Measurements from ENCODE around the gene CIBAR2.

Gene CIBAR2

DNA sequence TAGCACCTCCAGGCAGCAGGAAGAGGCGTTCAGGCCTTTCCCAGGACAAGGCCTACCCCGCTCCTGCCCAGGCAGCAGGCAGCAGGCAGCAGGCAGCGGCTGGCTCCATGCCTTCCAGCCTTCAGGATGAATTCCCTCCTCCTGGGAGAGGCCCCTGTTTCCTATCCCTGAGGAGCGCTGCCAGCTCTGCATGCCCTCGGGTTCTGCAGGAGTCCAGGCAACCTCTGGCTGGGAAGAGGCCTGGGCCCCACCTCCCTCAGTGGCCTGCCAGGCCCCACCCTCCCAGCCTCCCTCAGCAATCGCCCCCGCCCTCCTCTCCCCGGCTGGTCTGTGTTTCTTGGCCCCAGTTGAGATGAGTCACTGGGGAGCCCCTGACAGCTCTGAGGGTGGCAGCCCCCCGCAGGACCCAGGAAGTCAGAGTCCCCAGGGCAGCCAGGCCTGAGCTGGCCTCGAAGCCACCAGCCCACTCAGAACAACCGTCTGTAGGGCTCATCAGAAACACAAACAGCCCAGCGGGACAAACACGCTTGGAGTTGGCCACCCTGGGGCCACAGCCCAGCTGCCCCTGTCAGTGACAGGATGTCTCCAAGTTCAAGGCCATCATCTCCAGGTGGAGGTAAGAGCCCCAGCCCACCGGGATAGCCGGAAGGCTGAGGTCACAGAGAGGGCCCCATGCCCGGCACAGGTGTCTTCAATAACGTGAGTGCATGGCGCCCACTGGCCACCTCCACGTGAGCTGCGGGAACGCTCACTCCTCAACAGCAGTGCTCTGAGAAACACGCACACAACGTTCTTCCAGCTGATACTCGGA is 39.5 kb upstream of the CIBAR2 start:
- Histone ChIP-seq H3K27ac (ENCODE audit: low read depth, low read length) (no peak overlapping the region), H3K27me3 (ENCODE audit: insufficient read depth, low read length) (no peaks in the 10 kb centered on the region), H3K36me3 (ENCODE audit: insufficient read depth, low read length) (no peaks in the 10 kb centered on the region), H3K4me1 (ENCODE audit: insufficient read depth, low read length) (no peaks in the 10 kb centered on the region), H3K4me3 (ENCODE audit: low read length) (no peak overlapping the region), H3K9me3 (ENCODE audit: insufficient read depth, low read depth, low read length) (no peaks in the 10 kb centered on the region), H3K9ac (ENCODE audit: low read depth, low read length) (no peak overlapping the region)
- WGBS: 71% methylated on average over 24 of the region's 24 CpGs

- Histone ChIP-seq H3K9ac (ENCODE audit: low read depth, low read length) (no peak overlapping the region), H3K27ac (ENCODE audit: low read depth, low read length) (no peak overlapping the region), H3K4me1 (ENCODE audit: insufficient read depth, low read length) (no peaks in the 10 kb centered on the region), H3K36me3 (ENCODE audit: insufficient read depth, low read length) (no peaks in the 10 kb centered on the region), H3K9me3 (ENCODE audit: insufficient read depth, low read depth, low read length) (no peaks in the 10 kb centered on the region), H3K27me3 (ENCODE audit: insufficient read depth, low read length) (no peaks in the 10 kb centered on the region), H3K4me3 (ENCODE audit: low read length) (no peak overlapping the region)
- 88% methylated on average over 11 of the region's 11 CpGs for WGBS
These were observed 38.9 kb upstream of the CIBAR2 start for GRCh38 chr16:85151079-85151602.

- H3K9ac ChIP-seq (ENCODE audit: low read depth, low read length): no peak overlapping the region
- H3K36me3 ChIP-seq (ENCODE audit: insufficient read depth, low read length): no peaks in the 10 kb centered on the region
- H3K4me1 ChIP-seq (ENCODE audit: insufficient read depth, low read length): no peaks in the 10 kb centered on the region
- no peak overlapping the region for H3K27ac ChIP-seq (ENCODE audit: low read depth, low read length)
- no peaks in the 10 kb centered on the region for H3K27me3 ChIP-seq (ENCODE audit: insufficient read depth, low read length)
- no peak overlapping the region for H3K4me3 ChIP-seq (ENCODE audit: low read length)
- 86% methylated on average over 9 of the region's 9 CpGs for WGBS
- H3K9me3 ChIP-seq (ENCODE audit: insufficient read depth, low read depth, low read length): no peaks in the 10 kb centered on the region
These were observed 38.2 kb upstream of the CIBAR2 start for GRCh38 chr16:85150331-85150940.

- Histone ChIP-seq H3K4me1 (ENCODE audit: insufficient read depth, low read length) (no peaks in the 10 kb centered on the region), H3K4me3 (ENCODE audit: low read length) (no peak overlapping the region), H3K9me3 (ENCODE audit: insufficient read depth, low read depth, low read length) (no peaks in the 10 kb centered on the region), H3K36me3 (ENCODE audit: insufficient read depth, low read length) (no peaks in the 10 kb centered on the region), H3K9ac (ENCODE audit: low read depth, low read length) (no peak overlapping the region), H3K27ac (ENCODE audit: low read depth, low read length) (no peak overlapping the region), H3K27me3 (ENCODE audit: insufficient read depth, low read length) (no peaks in the 10 kb centered on the region)
- WGBS: 90% methylated on average over 14 of the region's 14 CpGs
These were observed 37.5 kb upstream of the CIBAR2 start for GRCh38 chr16:85149776-85150175.

DNA sequence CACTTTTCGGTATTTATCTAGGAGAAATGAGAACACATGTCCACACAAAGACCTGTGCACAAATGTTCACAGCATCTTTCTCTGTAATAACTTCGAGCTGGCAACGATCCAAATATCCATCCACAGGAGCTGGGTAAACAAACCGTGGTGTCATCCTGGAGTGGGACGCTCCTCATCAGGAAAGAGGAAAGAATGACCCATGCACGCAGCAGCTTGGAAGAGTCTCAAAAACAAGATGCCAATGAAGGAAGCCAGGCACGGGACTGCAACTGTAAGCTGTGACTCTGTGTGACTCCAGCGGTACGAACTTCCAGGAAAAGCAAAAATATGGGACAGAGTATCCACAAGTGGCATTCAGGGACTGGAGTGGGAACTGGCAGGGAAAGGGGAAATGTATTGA is 36.7 kb upstream of the CIBAR2 start:
- Histone ChIP-seq H3K4me1 (ENCODE audit: insufficient read depth, low read length) (no peaks in the 10 kb centered on the region), H3K4me3 (ENCODE audit: low read length) (no peak overlapping the region), H3K9me3 (ENCODE audit: insufficient read depth, low read depth, low read length) (no peaks in the 10 kb centered on the region), H3K27me3 (ENCODE audit: insufficient read depth, low read length) (no peaks in the 10 kb centered on the region), H3K27ac (ENCODE audit: low read depth, low read length) (no peak overlapping the region), H3K9ac (ENCODE audit: low read depth, low read length) (no peak overlapping the region), H3K36me3 (ENCODE audit: insufficient read depth, low read length) (no peaks in the 10 kb centered on the region)
- 84% methylated on average over 9 of the region's 9 CpGs for WGBS

DNA sequence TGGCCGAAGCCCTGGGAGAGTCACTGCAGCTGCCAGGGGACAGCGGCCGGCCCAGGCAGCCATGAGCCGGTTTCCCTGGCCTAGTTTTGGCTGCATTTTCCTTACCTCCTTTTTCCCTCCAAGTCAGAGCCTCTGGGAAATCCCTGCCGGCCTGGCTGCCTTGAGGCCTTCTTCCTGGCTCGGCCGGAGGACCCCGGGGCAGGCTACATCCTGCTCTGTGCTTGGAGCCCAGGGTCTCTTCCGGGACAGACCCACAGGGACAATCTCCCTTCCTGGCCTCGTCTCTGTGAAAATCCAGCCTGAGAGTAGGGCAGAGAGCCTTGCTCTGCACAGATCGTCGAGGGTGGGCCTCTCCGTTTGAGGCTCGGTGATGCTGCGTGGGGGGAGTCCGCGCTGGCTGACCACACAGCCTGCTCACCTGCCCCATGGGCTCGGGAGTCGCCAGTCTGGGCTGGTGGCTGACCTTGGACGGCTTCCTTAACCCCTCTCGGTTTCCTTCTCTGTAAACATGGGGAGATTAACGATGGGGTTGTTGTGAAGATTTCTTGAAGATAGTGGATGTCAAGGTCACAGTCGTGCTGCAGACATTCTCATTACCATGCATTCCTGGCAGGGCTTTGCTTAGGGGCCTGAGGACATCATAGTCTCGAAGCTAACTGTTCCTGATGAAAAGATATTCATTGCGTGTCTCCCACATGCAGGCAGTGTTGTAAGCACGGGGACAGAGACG is 34.8 kb upstream of the CIBAR2 start:
- Histone ChIP-seq H3K27me3 (ENCODE audit: insufficient read depth, low read length) (no peaks in the 10 kb centered on the region), H3K4me1 (ENCODE audit: insufficient read depth, low read length) (no peaks in the 10 kb centered on the region)
- WGBS: 83% methylated on average over 27 of the region's 27 CpGs

DNA sequence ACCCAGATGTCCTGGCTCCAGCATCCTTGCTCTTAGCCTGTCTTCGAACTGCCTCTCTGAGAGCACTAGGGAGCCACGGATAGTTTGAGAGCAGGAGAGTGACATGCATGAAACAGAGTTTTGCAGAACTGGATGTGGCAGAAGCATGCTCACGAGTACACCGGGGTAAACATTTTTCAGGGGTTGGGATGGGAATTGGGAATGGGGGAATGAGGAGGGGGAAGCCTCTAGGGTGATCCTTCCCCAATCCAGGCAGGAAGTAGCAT is 34.2 kb upstream of the CIBAR2 start:
- Histone ChIP-seq H3K27ac (ENCODE audit: low read depth, low read length) (no peak overlapping the region), H3K27me3 (ENCODE audit: insufficient read depth, low read length) (no peaks in the 10 kb centered on the region), H3K4me1 (ENCODE audit: insufficient read depth, low read length) (no peaks in the 10 kb centered on the region), H3K9me3 (ENCODE audit: insufficient read depth, low read depth, low read length) (no peaks in the 10 kb centered on the region), H3K9ac (ENCODE audit: low read depth, low read length) (no peak overlapping the region), H3K4me3 (ENCODE audit: low read length) (no peak overlapping the region), H3K36me3 (ENCODE audit: insufficient read depth, low read length) (no peaks in the 10 kb centered on the region)
- 95% methylated on average over 4 of the region's 4 CpGs for WGBS

More for the DNA sequence above, 34.8 kb upstream of the CIBAR2 start:
- no peak overlapping the region for H3K9ac ChIP-seq (ENCODE audit: low read depth, low read length)
- no peaks in the 10 kb centered on the region for H3K36me3 ChIP-seq (ENCODE audit: insufficient read depth, low read length)
- no peak overlapping the region for H3K4me3 ChIP-seq (ENCODE audit: low read length)
- H3K9me3 ChIP-seq (ENCODE audit: insufficient read depth, low read depth, low read length): no peaks in the 10 kb centered on the region
- no peak overlapping the region for H3K27ac ChIP-seq (ENCODE audit: low read depth, low read length)

- no peaks in the 10 kb centered on the region for H3K4me1 ChIP-seq (ENCODE audit: insufficient read depth, low read length)
These were observed 33.7 kb upstream of the CIBAR2 start for GRCh38 chr16:85145734-85146531.

DNA sequence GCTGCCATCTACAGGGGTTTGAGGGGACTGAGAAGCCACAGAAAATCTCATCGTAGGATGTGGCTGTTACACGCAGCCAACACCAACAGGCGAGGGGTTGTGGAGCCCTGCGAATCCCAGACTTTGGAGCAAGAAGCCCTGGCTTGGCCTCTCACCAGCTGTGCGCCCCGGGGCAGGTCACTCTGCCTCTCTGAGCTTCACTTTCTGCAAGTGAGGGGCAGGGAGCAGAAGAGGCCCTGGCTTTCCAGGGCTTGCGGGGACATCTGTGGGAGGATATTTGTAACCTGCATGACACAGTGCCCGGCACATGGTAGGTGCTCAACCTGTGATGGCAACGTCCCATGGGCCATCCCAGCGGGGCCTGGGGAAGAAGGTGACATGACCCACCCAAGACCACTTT is 32.9 kb upstream of the CIBAR2 start:
- H3K4me3 ChIP-seq (ENCODE audit: low read length): no peak overlapping the region
- no peak overlapping the region for H3K27ac ChIP-seq (ENCODE audit: low read depth, low read length)
- no peaks in the 10 kb centered on the region for H3K9me3 ChIP-seq (ENCODE audit: insufficient read depth, low read depth, low read length)
- 95% methylated on average over 10 of the region's 10 CpGs for WGBS
- no peaks in the 10 kb centered on the region for H3K4me1 ChIP-seq (ENCODE audit: insufficient read depth, low read length)
- no peaks in the 10 kb centered on the region for H3K36me3 ChIP-seq (ENCODE audit: insufficient read depth, low read length)
- H3K9ac ChIP-seq (ENCODE audit: low read depth, low read length): no peak overlapping the region
- H3K27me3 ChIP-seq (ENCODE audit: insufficient read depth, low read length): no peaks in the 10 kb centered on the region

More at GRCh38 chr16:85145734-85146531, 33.7 kb upstream of the CIBAR2 start:
- Histone ChIP-seq H3K36me3 (ENCODE audit: insufficient read depth, low read length) (no peaks in the 10 kb centered on the region), H3K27me3 (ENCODE audit: insufficient read depth, low read length) (no peaks in the 10 kb centered on the region), H3K9ac (ENCODE audit: low read depth, low read length) (no peak overlapping the region), H3K9me3 (ENCODE audit: insufficient read depth, low read depth, low read length) (no peaks in the 10 kb centered on the region), H3K4me3 (ENCODE audit: low read length) (no peak overlapping the region), H3K27ac (ENCODE audit: low read depth, low read length) (no peak overlapping the region)
- WGBS: 83% methylated on average over 20 of the region's 20 CpGs

GRCh38 chr16:85144026-85144915 is 32.0 kb upstream of the CIBAR2 start:
- H3K4me1 ChIP-seq (ENCODE audit: insufficient read depth, low read length): no peaks in the 10 kb centered on the region
- no peak overlapping the region for H3K9ac ChIP-seq (ENCODE audit: low read depth, low read length)
- no peak overlapping the region for H3K4me3 ChIP-seq (ENCODE audit: low read length)
- H3K27me3 ChIP-seq (ENCODE audit: insufficient read depth, low read length): no peaks in the 10 kb centered on the region
- H3K36me3 ChIP-seq (ENCODE audit: insufficient read depth, low read length): no peaks in the 10 kb centered on the region
- no peaks in the 10 kb centered on the region for H3K9me3 ChIP-seq (ENCODE audit: insufficient read depth, low read depth, low read length)
- H3K27ac ChIP-seq (ENCODE audit: low read depth, low read length): no peak overlapping the region
- WGBS: 87% methylated on average over 26 of the region's 26 CpGs

All from HUES64 (cell line).